Measurements from ENCODE around the gene TAL1. TPM values are rescaled to one million over a fixed set of nuclear protein-coding genes. Genes with fewer than 3 reads are reported as not detected.

The TAL1 gene
- total RNA-seq, 2 donors from 2014 or later: 1.0 to 1.8 TPM

DNA sequence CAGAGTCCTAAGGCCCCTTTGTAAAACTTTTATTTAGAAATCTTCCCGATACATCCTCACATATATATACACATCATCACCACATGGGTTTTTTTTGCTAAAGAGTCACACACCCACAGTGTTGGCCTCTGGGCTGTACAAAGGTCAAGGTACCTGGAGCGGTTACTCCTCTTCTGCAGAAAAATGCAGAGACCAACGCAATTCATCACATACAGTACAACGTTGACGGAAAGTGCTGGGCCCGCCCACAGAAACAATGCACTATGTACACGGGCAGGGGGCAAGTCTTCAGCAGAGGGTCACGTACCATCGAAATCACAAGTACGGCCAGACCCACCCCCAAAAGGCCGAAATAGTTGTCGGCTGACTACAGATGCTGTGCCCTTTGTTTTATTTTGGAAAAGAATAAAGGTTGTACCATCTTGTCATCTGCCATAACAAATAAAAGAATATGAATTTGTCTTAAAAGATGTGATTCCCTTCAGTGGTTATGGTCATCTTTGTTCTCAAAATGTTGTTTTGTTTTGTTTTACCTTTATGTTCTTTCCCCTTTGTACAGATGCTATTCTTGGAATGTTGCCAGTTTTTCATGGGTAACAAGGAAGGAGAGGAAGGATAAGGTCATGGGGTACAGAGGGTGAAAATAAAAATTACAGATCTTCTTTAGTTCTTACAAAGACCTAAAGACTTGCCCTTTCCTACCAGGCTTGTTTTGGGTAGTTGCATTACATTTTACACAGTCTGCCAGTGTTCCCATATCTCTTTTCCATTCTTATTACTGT is 15.6 kb downstream of the TAL1 start:
- DNase-seq (ENCODE audit: low spot score): no peak
- no peak overlapping the region for H3K27ac ChIP-seq
- H3K36me3 ChIP-seq: no peaks in the 10 kb centered on the region
- H3K27me3 ChIP-seq (replicated peaks; ENCODE audit: insufficient read depth): no peaks in the 10 kb centered on the region
- WGBS: 77% methylated on average over 12 of the region's 12 CpGs
- TF ChIP-seq CTCF (IDR thresholded peaks at IDR 0.05) (no peak), POLR2AphosphoS5 (IDR thresholded peaks at IDR 0.05) (no peak), POLR2A (IDR thresholded peaks at IDR 0.05) (no peak)
- H3K4me3 ChIP-seq: no peak overlapping the region
- no peaks in the 10 kb centered on the region for H3K4me1 ChIP-seq (replicated peaks)
- intact Hi-C loops (cut with DNase I): no loop called here
- H3K9me3 ChIP-seq: no peaks in the 10 kb centered on the region

DNA sequence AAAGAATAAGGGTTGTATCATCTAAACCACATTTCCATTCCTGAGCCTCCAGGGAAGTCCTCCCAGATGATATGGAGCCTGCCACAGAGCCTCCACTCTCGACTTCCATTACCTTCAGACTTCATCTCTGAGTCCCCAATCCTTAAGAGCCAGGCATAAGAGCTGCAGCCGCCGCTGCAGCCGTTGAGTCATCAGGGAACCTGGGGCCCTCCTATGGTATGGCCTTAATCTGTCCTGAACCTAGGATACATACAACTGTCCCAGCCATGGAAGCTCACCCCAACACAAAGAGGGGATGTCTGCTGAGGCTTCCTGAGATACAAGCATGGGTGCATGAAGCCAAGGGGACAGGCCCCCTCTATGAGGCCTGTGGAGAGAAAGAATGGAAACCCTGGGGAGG is 16.3 kb downstream of the TAL1 start:
- no peak overlapping the region for H3K4me3 ChIP-seq
- no peaks in the 10 kb centered on the region for H3K27me3 ChIP-seq (replicated peaks; ENCODE audit: insufficient read depth)
- no peaks in the 10 kb centered on the region for H3K4me1 ChIP-seq (replicated peaks)
- H3K36me3 ChIP-seq: no peaks in the 10 kb centered on the region
- no peak overlapping the region for H3K27ac ChIP-seq
- 87% methylated on average over 4 of the region's 4 CpGs for WGBS
- no peaks in the 10 kb centered on the region for H3K9me3 ChIP-seq
- intact Hi-C loops (cut with DNase I): no loop called here
- no peak for DNase-seq (ENCODE audit: low spot score)
- TF ChIP-seq POLR2A (IDR thresholded peaks at IDR 0.05): no peak
- TF ChIP-seq POLR2AphosphoS5 (IDR thresholded peaks at IDR 0.05): no peak
- no peak for TF ChIP-seq CTCF (IDR thresholded peaks at IDR 0.05)

DNA sequence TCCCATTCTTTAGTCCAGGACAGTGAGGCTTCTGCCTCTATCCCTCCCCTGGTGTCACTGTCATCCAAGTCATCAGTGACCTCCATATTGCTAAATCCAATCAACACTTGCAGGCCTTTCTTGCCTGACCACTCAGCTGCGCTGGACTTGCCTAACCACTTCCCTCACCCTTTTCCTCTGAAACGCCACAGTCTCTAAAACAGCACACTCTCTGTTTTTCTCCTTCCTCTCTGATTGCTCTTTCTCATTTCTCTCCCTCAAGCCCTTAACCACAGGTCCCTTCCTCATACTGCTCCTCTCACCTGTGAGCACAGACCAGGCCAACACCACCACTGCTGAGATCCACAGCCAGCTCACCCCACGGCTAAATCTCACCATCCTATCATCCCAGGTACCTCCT is 17.5 kb downstream of the TAL1 start:
- Histone ChIP-seq H3K9me3 (no peaks in the 10 kb centered on the region), H3K27me3 (replicated peaks; ENCODE audit: insufficient read depth) (no peaks in the 10 kb centered on the region), H3K36me3 (no peaks in the 10 kb centered on the region), H3K4me3 (no peak overlapping the region), H3K4me1 (replicated peaks) (no peaks in the 10 kb centered on the region), H3K27ac (no peak overlapping the region)
- no peak for DNase-seq (ENCODE audit: low spot score)
- TF ChIP-seq POLR2A (IDR thresholded peaks at IDR 0.05): no peak
- TF ChIP-seq POLR2AphosphoS5 (IDR thresholded peaks at IDR 0.05): no peak
- TF ChIP-seq CTCF (IDR thresholded peaks at IDR 0.05): no peak
- intact Hi-C loops (cut with DNase I): no loop called here
- 79% methylated on average over 3 of the region's 3 CpGs for WGBS

GRCh38 chr1:47213230-47213963 is 18.6 kb downstream of the TAL1 start:
- Histone ChIP-seq H3K9me3 (no peaks in the 10 kb centered on the region), H3K4me1 (replicated peaks) (no peaks in the 10 kb centered on the region), H3K27ac (no peak overlapping the region), H3K4me3 (no peak overlapping the region), H3K27me3 (replicated peaks; ENCODE audit: insufficient read depth) (no peaks in the 10 kb centered on the region), H3K36me3 (no peaks in the 10 kb centered on the region)
- WGBS: 80% methylated on average over 10 of the region's 11 CpGs
- no peak for TF ChIP-seq CTCF (IDR thresholded peaks at IDR 0.05)
- TF ChIP-seq POLR2A (IDR thresholded peaks at IDR 0.05): no peak
- no peak for TF ChIP-seq POLR2AphosphoS5 (IDR thresholded peaks at IDR 0.05)
- intact Hi-C loops (cut with DNase I): no loop called here
- DNase-seq (ENCODE audit: low spot score): no peak
